CD1c-positive myeloid dendritic cell (primary cell): ENCODE results near the gene CASD1.
A peak's percentile ranks its signal among the peaks of the same experiment; 100 is the strongest.

Experiments used
- DNase-seq: peaks from one replicate; pipeline ENCODE4 v3.0.0-alpha.2; 2016; ENCODE audit errors: extremely low spot score

The CASD1 gene

GRCh38 chr7:94509264-94509886, at the start of gene CASD1:
Gene CASD1 (plus strand): TSS chr7:94509809. CDS start chr7:94510085, 276 bp downstream.
- peak; percentile 45 for DNase-seq

- DNase-seq = no peak
These were observed 43.1 kb upstream of the CASD1 start for GRCh38 chr7:94466516-94466915.

GRCh38 chr7:94471604-94472003, 38.0 kb upstream of the CASD1 start:
- no peak for DNase-seq

- DNase-seq = no peak
These were observed 37.0 kb upstream of the CASD1 start for GRCh38 chr7:94472608-94473007.

GRCh38 chr7:94476251-94476840, 33.3 kb upstream of the CASD1 start:
- no peak for DNase-seq

- no peak for DNase-seq
These were observed 31.7 kb upstream of the CASD1 start for GRCh38 chr7:94477878-94478277.

GRCh38 chr7:94478648-94479214, 30.9 kb upstream of the CASD1 start:
- DNase-seq = no peak

GRCh38 chr7:94481279-94481678, 28.3 kb upstream of the CASD1 start:
- no peak for DNase-seq

- no peak for DNase-seq
These were observed 26.8 kb upstream of the CASD1 start for GRCh38 chr7:94482796-94483195.

GRCh38 chr7:94483843-94484242, 25.8 kb upstream of the CASD1 start:
- no peak for DNase-seq

GRCh38 chr7:94486216-94486615, 23.4 kb upstream of the CASD1 start:
- no peak for DNase-seq

- no peak for DNase-seq
These were observed 18.2 kb upstream of the CASD1 start for GRCh38 chr7:94491410-94491809.

GRCh38 chr7:94492601-94493000, 17.0 kb upstream of the CASD1 start:
- no peak for DNase-seq

- no peak for DNase-seq
These were observed 11.5 kb upstream of the CASD1 start for GRCh38 chr7:94497874-94498670.

GRCh38 chr7:94498918-94499317, 10.7 kb upstream of the CASD1 start:
- DNase-seq = no peak

- no peak for DNase-seq
These were observed 2.1 kb upstream of the CASD1 start for GRCh38 chr7:94507462-94507861.

- DNase-seq = no peak
These were observed 1.6 kb upstream of the CASD1 start for GRCh38 chr7:94507962-94508361.

GRCh38 chr7:94509887-94510581, 425 bp downstream of the CASD1 start:
- DNase-seq = peak; percentile 59

- DNase-seq = peak; percentile 10
These were observed 1.2 kb downstream of the CASD1 start for GRCh38 chr7:94510582-94511496.

- no peak for DNase-seq
These were observed 2.1 kb downstream of the CASD1 start for GRCh38 chr7:94511718-94512117.
